ENCODE measurements around the gene PPP2R2B.
"Not testable (repeated sequence)": the region's sequence is repeated elsewhere in the genome, so short reads cannot be mapped to it uniquely, and the experiment has no call there.

Gene PPP2R2B

DNA sequence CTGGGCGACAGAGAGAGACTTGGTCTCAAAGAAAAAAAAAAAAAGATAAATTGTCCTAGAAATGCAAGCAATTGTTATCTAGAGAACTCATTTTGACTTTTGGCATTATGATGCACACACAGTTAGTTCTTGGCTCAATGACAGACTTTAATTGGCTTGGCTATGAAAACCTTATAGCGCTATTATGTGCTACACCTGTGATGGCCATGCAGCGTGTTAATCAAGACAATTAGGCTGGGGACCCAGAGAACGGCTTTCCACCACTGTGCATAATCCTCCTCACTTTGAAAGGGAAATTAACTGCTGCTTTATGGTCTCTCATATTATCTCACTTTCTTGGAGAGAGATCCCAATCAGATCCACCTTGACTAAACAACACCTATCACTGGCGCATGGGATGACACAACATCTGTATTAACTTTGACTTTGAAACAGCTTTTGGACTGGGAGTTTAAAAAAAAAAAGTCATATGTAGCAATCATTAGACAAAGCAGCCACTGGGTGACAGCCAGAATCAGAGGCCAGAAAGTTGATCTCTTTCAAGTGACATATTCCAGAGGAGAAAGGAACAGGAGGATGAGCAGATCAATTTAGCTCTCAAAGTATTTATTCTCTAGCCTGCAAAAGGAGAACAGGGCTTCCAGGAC is 132.5 kb downstream of the PPP2R2B start:
- CTCF ChIA-PET, result no interaction called here
- peaks cover 4% of the 10 kb centered on the region for H3K4me1 Mint-ChIP-seq
- DNase-seq, result no peak
- H3K36me3 Mint-ChIP-seq, result peaks cover 6% of the 10 kb centered on the region
- H3K4me3 Mint-ChIP-seq, result no peak overlapping the region
- H3K27ac Mint-ChIP-seq, result no peak overlapping the region
- peaks cover under 1% of the 10 kb centered on the region for H3K27me3 Mint-ChIP-seq
- peaks cover 9% of the 10 kb centered on the region for H3K9me3 Mint-ChIP-seq

DNA sequence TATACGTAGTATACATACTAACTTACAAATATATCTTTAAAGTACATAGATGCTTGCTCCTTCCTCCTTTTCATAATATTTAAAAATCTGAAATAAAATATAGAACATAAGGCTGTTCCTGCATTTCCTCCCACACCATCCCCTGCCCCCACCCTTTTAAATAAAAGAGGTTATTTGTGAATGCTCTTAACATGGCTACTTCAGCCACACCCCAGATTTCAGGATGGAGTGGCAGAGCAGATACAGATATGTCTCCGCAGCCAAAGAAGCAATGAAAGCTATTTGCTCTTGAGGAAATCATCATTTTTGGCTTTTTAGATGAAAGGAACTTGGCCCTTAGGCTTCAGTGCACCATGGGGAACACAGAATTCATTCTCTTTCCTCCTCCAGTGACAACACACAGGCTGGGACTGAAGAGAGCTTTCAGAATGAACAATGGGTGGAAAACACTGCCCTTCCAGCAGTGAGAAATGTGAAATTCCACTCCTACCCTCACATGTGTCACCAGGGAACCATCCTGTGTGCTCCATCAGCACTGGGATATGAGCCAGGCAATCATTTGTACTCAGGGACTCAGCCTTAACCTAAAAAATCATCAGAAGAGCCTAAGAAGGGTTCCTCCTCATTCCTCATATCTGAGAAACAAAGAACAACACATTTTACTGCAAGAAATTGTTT is 134.3 kb downstream of the PPP2R2B start:
- Mint-ChIP-seq H3K36me3 (peaks cover 2% of the 10 kb centered on the region), H3K27me3 (peaks cover 6% of the 10 kb centered on the region), H3K9me3 (peaks cover 5% of the 10 kb centered on the region), H3K27ac (no peak overlapping the region), H3K4me1 (no peaks in the 10 kb centered on the region), H3K4me3 (no peak overlapping the region)
- DNase-seq, result no peak
- CTCF ChIA-PET, result no interaction called here

DNA sequence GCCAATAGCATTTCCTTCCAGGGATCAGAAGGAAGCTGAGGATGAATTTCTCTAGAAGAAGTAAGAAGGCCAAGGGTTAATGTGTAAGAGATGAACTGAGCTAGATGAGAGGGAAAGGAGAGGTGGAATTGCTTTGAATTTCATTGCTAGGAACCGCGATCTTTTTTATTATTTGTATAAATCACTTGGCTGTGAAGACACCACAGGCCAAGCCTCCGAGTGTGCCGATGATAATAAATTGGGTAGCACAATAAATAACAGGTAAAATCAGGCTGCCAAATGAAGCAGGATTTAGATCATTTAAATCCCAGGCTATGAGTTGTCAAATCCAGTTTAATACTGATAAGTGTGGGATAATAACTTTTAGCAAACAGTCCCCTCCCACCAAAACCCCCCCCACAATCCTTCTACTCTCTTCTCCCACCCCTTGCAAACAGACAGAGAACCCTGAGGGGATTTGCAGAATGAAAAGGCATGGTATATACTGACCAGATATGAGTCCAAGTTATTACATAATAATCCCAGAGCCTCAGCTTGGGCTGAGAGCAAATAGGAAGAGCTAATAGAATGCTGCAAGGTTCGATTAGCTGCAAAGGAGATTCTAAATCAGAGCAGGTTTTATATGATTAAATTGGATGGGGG is 143.5 kb downstream of the PPP2R2B start:
- H3K27me3 Mint-ChIP-seq, result no peaks in the 10 kb centered on the region
- CTCF ChIA-PET, result no interaction called here
- H3K4me3 Mint-ChIP-seq, result no peak overlapping the region
- no peaks in the 10 kb centered on the region for H3K4me1 Mint-ChIP-seq
- H3K9me3 Mint-ChIP-seq, result peaks cover 5% of the 10 kb centered on the region
- DNase-seq, result no peak
- H3K36me3 Mint-ChIP-seq, result no peaks in the 10 kb centered on the region
- no peak overlapping the region for H3K27ac Mint-ChIP-seq

DNA sequence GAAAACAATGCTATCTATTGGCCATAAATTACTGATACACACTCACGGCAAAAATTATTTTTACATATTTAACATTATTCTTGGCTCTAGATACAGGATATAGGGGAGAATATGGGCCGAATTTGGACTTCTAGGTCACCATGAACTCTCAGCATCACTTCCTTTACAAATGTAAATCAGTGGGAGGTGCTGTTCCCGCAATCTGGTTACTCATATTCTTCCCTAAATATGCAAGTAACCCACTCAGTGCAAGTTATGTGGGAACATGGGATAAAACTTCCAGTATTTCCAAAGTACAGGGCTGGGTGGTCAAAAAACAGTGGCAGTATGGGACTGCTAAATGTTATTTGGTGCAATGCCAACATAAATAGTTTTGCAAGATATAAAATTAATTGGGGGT is 145.6 kb downstream of the PPP2R2B start:
- DNase-seq, result no peak
- CTCF ChIA-PET, result no interaction called here
- Mint-ChIP-seq H3K4me3 (no peak overlapping the region), H3K9me3 (peaks cover 15% of the 10 kb centered on the region), H3K27ac (no peak overlapping the region), H3K4me1 (no peaks in the 10 kb centered on the region), H3K27me3 (no peaks in the 10 kb centered on the region), H3K36me3 (no peaks in the 10 kb centered on the region)

GRCh38 chr5:146731909-146732659 is 146.5 kb downstream of the PPP2R2B start:
- Mint-ChIP-seq H3K9me3 (peaks cover 15% of the 10 kb centered on the region), H3K36me3 (no peaks in the 10 kb centered on the region), H3K27ac (no peak overlapping the region), H3K27me3 (no peaks in the 10 kb centered on the region), H3K4me1 (no peaks in the 10 kb centered on the region), H3K4me3 (no peak overlapping the region)
- CTCF ChIA-PET, result no interaction called here
- DNase-seq, result no peak

DNA sequence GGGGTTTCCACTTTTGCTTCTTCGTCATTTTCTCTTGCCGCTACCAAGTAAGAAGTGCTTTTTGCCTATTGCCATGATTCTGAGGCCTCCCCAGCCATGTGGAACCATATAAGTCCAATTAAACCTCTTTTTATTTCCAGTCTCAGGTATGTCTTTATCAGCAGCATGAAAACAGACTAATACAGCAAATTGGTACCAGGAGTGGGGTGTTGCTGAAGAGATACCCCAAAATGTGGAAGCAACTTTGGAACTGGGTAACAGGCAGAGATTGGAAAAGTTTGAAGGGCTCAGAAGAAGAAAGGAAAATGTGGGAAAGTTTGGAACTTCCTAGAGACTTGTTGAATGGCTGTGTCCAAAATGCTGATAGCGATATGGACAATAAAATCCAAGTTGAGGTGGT is 149.8 kb downstream of the PPP2R2B start:
- H3K36me3 Mint-ChIP-seq, H3K27me3 Mint-ChIP-seq, H3K27ac Mint-ChIP-seq, H3K4me3 Mint-ChIP-seq, H3K4me1 Mint-ChIP-seq, CTCF ChIA-PET, DNase-seq: not testable (repeated sequence)
- peaks cover 14% of the 10 kb centered on the region for H3K9me3 Mint-ChIP-seq

- H3K27ac Mint-ChIP-seq, result no peak overlapping the region
- peaks cover 14% of the 10 kb centered on the region for H3K9me3 Mint-ChIP-seq
- no peaks in the 10 kb centered on the region for H3K36me3 Mint-ChIP-seq
- CTCF ChIA-PET, result no interaction called here
- no peak for DNase-seq
- no peaks in the 10 kb centered on the region for H3K4me1 Mint-ChIP-seq
- no peak overlapping the region for H3K4me3 Mint-ChIP-seq
- H3K27me3 Mint-ChIP-seq, result no peaks in the 10 kb centered on the region
Observed at GRCh38 chr5:146726891-146727290, 151.7 kb downstream of the PPP2R2B start.

- H3K4me3 Mint-ChIP-seq, result no peak overlapping the region
- no peaks in the 10 kb centered on the region for H3K4me1 Mint-ChIP-seq
- no peaks in the 10 kb centered on the region for H3K36me3 Mint-ChIP-seq
- H3K9me3 Mint-ChIP-seq, result peaks cover 14% of the 10 kb centered on the region
- H3K27me3 Mint-ChIP-seq, result no peaks in the 10 kb centered on the region
- DNase-seq, result no peak
- no peak overlapping the region for H3K27ac Mint-ChIP-seq
- CTCF ChIA-PET, result no interaction called here
Observed at GRCh38 chr5:146726020-146726419, 152.5 kb downstream of the PPP2R2B start.

DNA sequence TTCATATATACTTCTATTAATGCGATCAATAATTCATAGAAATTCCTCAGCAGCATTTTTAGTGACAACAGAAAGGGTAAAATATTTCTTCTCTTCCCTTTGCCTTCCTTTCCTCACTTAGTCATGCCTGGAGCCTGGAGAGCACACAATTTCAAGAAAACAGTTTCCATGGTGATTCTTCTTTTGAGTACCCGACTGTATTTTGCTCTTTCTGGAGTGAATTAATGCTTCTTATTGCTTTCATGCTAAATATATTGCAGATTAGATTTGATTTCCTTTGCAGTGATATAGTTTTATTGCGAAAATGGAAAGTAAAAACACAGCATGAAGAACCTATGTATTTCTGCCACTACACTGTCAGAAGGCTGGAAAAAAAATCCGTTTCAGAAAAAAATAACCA is 153.5 kb downstream of the PPP2R2B start:
- H3K27ac Mint-ChIP-seq, result no peak overlapping the region
- no peaks in the 10 kb centered on the region for H3K36me3 Mint-ChIP-seq
- no peaks in the 10 kb centered on the region for H3K4me1 Mint-ChIP-seq
- no peak for DNase-seq
- H3K27me3 Mint-ChIP-seq, result no peaks in the 10 kb centered on the region
- no peak overlapping the region for H3K4me3 Mint-ChIP-seq
- peaks cover 11% of the 10 kb centered on the region for H3K9me3 Mint-ChIP-seq
- CTCF ChIA-PET, result no interaction called here

- Mint-ChIP-seq H3K36me3 (no peaks in the 10 kb centered on the region), H3K4me1 (no peaks in the 10 kb centered on the region), H3K4me3 (no peak overlapping the region), H3K9me3 (no peaks in the 10 kb centered on the region), H3K27ac (no peak overlapping the region), H3K27me3 (no peaks in the 10 kb centered on the region)
- DNase-seq, result no peak
- CTCF ChIA-PET, result no interaction called here
Observed at GRCh38 chr5:146722361-146722779, 156.2 kb downstream of the PPP2R2B start.

DNA sequence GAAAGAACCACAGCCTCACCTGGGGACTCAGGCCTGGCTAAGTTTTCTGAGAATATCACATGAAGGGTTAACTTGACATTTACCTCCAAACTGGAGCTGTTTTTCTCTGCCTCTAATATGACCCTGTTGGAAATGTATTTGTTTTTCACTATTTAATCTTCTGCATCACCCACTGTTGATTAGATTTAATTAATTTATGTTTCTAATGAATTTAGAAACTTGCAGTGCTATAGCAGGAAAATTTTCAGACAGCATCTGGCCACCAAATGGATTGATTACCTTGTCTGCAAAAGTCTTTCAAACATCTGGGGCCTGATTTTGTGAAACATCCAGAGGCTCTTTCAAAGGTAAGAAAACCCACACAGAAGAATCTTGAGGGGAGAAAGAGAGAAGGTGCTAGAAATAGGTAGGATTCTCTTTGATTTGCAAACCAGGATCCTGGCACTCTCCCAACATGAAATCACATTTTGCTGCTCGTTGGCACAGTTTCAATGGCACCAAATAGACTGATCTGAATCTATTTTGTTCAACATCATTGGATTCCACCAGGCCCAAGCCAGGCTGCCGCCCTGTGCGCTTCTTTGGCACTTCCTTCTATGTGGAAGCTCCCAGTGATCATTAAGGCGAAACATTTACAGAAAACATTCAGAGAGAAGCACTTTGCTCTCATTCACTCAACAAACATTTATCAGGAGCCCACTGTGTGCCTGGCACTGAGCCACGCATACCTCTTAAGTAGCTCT is 157.3 kb downstream of the PPP2R2B start:
- Mint-ChIP-seq H3K27me3 (no peaks in the 10 kb centered on the region), H3K9me3 (no peaks in the 10 kb centered on the region)

DNA sequence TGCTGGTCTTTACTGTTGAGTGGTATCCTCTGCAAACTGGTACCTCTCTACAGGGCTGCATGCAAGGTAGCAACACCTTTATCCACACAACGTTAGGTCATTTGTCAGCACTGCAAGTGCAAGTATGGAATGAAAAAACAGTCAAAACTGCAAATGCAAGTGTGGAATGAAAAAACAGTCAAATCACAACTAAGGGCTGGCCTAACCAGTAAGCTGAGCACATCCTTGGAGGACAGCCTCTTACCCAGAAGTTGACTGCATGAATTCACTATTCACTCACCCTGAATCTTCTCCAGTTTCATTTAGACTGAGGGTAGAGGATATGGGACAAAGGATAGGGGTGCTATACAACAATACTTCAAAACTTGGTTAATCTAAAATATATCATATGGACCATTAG is 158.4 kb downstream of the PPP2R2B start:
- no peaks in the 10 kb centered on the region for H3K36me3 Mint-ChIP-seq
- CTCF ChIA-PET, result no interaction called here
- no peak overlapping the region for H3K4me3 Mint-ChIP-seq
- H3K27me3 Mint-ChIP-seq, result no peaks in the 10 kb centered on the region
- H3K4me1 Mint-ChIP-seq, result no peaks in the 10 kb centered on the region
- H3K9me3 Mint-ChIP-seq, result no peaks in the 10 kb centered on the region
- no peak overlapping the region for H3K27ac Mint-ChIP-seq
- no peak for DNase-seq

More for the DNA sequence above, 157.3 kb downstream of the PPP2R2B start:
- no peaks in the 10 kb centered on the region for H3K36me3 Mint-ChIP-seq
- H3K4me1 Mint-ChIP-seq, result no peaks in the 10 kb centered on the region
- H3K27ac Mint-ChIP-seq, result no peak overlapping the region
- CTCF ChIA-PET, result no interaction called here
- no peak for DNase-seq
- H3K4me3 Mint-ChIP-seq, result no peak overlapping the region

GRCh38 chr5:146719179-146719578 is 159.4 kb downstream of the PPP2R2B start:
- H3K9me3 Mint-ChIP-seq, result no peaks in the 10 kb centered on the region
- no peak for DNase-seq
- CTCF ChIA-PET, result no interaction called here
- H3K4me1 Mint-ChIP-seq, result no peaks in the 10 kb centered on the region
- no peaks in the 10 kb centered on the region for H3K36me3 Mint-ChIP-seq
- no peak overlapping the region for H3K27ac Mint-ChIP-seq
- no peaks in the 10 kb centered on the region for H3K27me3 Mint-ChIP-seq
- no peak overlapping the region for H3K4me3 Mint-ChIP-seq

- Mint-ChIP-seq H3K27me3 (no peaks in the 10 kb centered on the region), H3K36me3 (no peaks in the 10 kb centered on the region), H3K9me3 (no peaks in the 10 kb centered on the region), H3K27ac (no peak overlapping the region), H3K4me3 (no peak overlapping the region), H3K4me1 (no peaks in the 10 kb centered on the region)
- DNase-seq, result no peak
- CTCF ChIA-PET, result no interaction called here
Observed at GRCh38 chr5:146718609-146719008, 159.9 kb downstream of the PPP2R2B start.
